HEK293 (cell line): Measurements from ENCODE around the gene LRRC7.

Source experiments
- CTCF ChIA-PET: fragments of 350-600 bp; formaldehyde crosslinking; extraction: SDS; loops from one replicate; lab custom pipeline; 2021; ENCODE audit warnings: antibody characterized with exemption; lab: Yijun Ruan, JAX
- POLR2A ChIA-PET: fragments of 300-600 bp; formaldehyde crosslinking; extraction: SDS; loops from one replicate; lab custom pipeline; 2020; ENCODE audit warnings: antibody characterized with exemption, inconsistent platforms; lab: Yijun Ruan, JAX
- H3K27ac ChIP-seq: fragments of 200-500 bp; sonication (Bioruptor generic); 2 replicates; pipeline ENCODE4 v1.5.1; 2014; ENCODE audit warnings: low read depth, low read length, control low read depth, inconsistent platforms; ENCODE audit errors: extremely low read depth
- H3K36me3 ChIP-seq, 2 experiments: fragments of 200-500 bp in 1 of 2; sonication (Bioruptor generic) in 1 of 2; 1 replicate in 1 of 2; 2 replicates in 1 of 2; pipeline ENCODE4 v1.5.1; 2014 to 2017; ENCODE audit warnings: inconsistent platforms in 2 of 2, low read length in 2 of 2; ENCODE audit not compliant: control insufficient read depth in 2 of 2, insufficient read depth in 1 of 2
- H3K4me1 ChIP-seq: fragments of 200-500 bp; sonication (Bioruptor generic); 2 replicates; pipeline ENCODE4 v1.5.1; 2014; ENCODE audit warnings: mild to moderate bottlenecking, low read length, inconsistent platforms; ENCODE audit not compliant: control insufficient read depth, insufficient read depth
- H3K4me3 ChIP-seq: 2 replicates; pipeline ENCODE4 v1.5.1; 2011; ENCODE audit warnings: low read depth, mild to moderate bottlenecking, control low read depth, low read length, moderate library complexity
- H3K9me3 ChIP-seq: fragments of 200-500 bp; sonication (Bioruptor generic); 2 replicates; pipeline ENCODE4 v1.5.1; 2014; ENCODE audit warnings: low read depth, low read length, inconsistent platforms; ENCODE audit not compliant: control insufficient read depth, insufficient read depth
- FEZF1 ChIP-seq: fragments of 450-650 bp; formaldehyde crosslinking; IDR thresholded peaks from 2 replicates; pipeline ENCODE4 v1.5.1; 2016; ENCODE audit warnings: missing biosample characterization, missing genetic modification characterization
- GLI4 ChIP-seq: fragments of 450-650 bp; formaldehyde crosslinking; IDR thresholded peaks from 2 replicates; pipeline ENCODE4 v1.5.1; 2016; ENCODE audit warnings: missing biosample characterization, missing genetic modification characterization
- KLF10 ChIP-seq: fragments of 450-650 bp; IDR thresholded peaks from 2 replicates; pipeline ENCODE4 v1.5.1; 2018; ENCODE audit warnings: missing biosample characterization, mild to moderate bottlenecking, missing genetic modification characterization
- OSR2 ChIP-seq: fragments of 450-650 bp; formaldehyde crosslinking; IDR thresholded peaks from 2 replicates; pipeline ENCODE4 v1.5.1; 2016; ENCODE audit warnings: missing biosample characterization, missing genetic modification characterization
- OVOL3 ChIP-seq: fragments of 450-650 bp; formaldehyde crosslinking; IDR thresholded peaks from 2 replicates; pipeline ENCODE4 v1.5.1; 2016; ENCODE audit warnings: missing biosample characterization, missing genetic modification characterization
- PRDM1 ChIP-seq: fragments of 450-650 bp; formaldehyde crosslinking; IDR thresholded peaks from 2 replicates; pipeline ENCODE4; 2016; ENCODE audit warnings: missing biosample characterization, missing genetic modification characterization
- PRDM4 ChIP-seq: fragments of 450-650 bp; formaldehyde crosslinking; IDR thresholded peaks from 2 replicates; pipeline ENCODE4 v1.5.1; 2017; ENCODE audit warnings: missing biosample characterization, missing genetic modification characterization
- SCRT2 ChIP-seq: fragments of 450-650 bp; formaldehyde crosslinking; IDR thresholded peaks from 2 replicates; pipeline ENCODE4 v1.5.1; 2016; ENCODE audit warnings: missing biosample characterization, missing genetic modification characterization
- ZFHX2 ChIP-seq: fragments of 450-650 bp; formaldehyde crosslinking; conservative IDR thresholded peaks from 2 replicates; pipeline ENCODE4 v1.5.1; 2016; ENCODE audit warnings: missing biosample characterization, missing genetic modification characterization
- ZNF239 ChIP-seq: fragments of 450-650 bp; formaldehyde crosslinking; IDR thresholded peaks from 2 replicates; pipeline ENCODE4 v1.5.1; 2016; ENCODE audit warnings: missing biosample characterization, missing genetic modification characterization
- ZNF398 ChIP-seq: fragments of 450-650 bp; formaldehyde crosslinking; IDR thresholded peaks from 2 replicates; pipeline ENCODE4 v1.5.1; 2017; ENCODE audit warnings: missing biosample characterization, missing genetic modification characterization
- ZNF518A ChIP-seq: fragments of 450-650 bp; formaldehyde crosslinking; conservative IDR thresholded peaks from 2 replicates; pipeline ENCODE4 v1.5.1; 2016; ENCODE audit warnings: low read depth, missing biosample characterization, missing genetic modification characterization
- ZNF544 ChIP-seq: fragments of 450-650 bp; formaldehyde crosslinking; IDR thresholded peaks from 2 replicates; pipeline ENCODE4 v1.5.0; 2017; ENCODE audit warnings: missing biosample characterization, missing genetic modification characterization
- ZNF548 ChIP-seq: fragments of 450-650 bp; formaldehyde crosslinking; IDR thresholded peaks from 2 replicates; pipeline ENCODE4 v1.5.1; 2016; ENCODE audit warnings: missing biosample characterization, missing genetic modification characterization
- ZNF621 ChIP-seq: fragments of 450-650 bp; formaldehyde crosslinking; IDR thresholded peaks from 2 replicates; pipeline ENCODE4 v1.5.1; 2017; ENCODE audit warnings: missing biosample characterization, missing genetic modification characterization
- ZNF654 ChIP-seq: fragments of 450-650 bp; formaldehyde crosslinking; IDR thresholded peaks from 2 replicates; pipeline ENCODE4 v1.5.1; 2016; ENCODE audit warnings: low read depth, missing biosample characterization, missing genetic modification characterization
- ZNF843 ChIP-seq: fragments of 450-650 bp; formaldehyde crosslinking; IDR thresholded peaks from 2 replicates; pipeline ENCODE4 v1.5.1; 2016; ENCODE audit warnings: missing biosample characterization, missing genetic modification characterization
- TF ChIP-seq, protein P1 (sequence below): fragments of 450-650 bp; formaldehyde crosslinking; IDR thresholded peaks from 2 replicates; pipeline ENCODE4 v1.5.1; 2016; ENCODE audit warnings: missing biosample characterization, missing genetic modification characterization

Gene LRRC7

DNA sequence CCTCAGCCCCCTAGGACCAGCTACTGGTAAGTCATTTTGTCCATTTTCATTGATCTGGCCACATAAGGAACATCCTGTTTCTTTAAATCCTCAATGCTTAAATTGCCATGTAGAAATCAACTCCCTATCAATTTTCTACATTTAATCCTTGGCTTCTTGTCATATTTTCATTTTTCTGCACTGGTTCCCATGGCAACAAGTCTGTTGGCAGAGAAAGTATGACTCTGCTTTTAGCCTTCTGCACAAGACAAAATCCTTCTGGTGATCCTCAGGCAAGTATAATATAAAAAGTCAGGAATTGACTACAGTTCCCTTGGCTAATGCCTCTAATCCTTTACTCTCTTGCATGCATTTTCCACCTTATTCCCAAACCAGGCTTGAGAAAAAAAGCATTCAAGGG is 572.6 kb downstream of the LRRC7 start (continued):
- no peak for TF ChIP-seq ZNF518A (tag by site-specific recombination)
- TF ChIP-seq ZNF548 (tag by site-specific recombination): no peak
- no peak for TF ChIP-seq ZNF843 (tag by site-specific recombination)
- no peak for TF ChIP-seq ZNF398 (tag by site-specific recombination)
- no peak for TF ChIP-seq SCRT2 (tag by site-specific recombination)

DNA sequence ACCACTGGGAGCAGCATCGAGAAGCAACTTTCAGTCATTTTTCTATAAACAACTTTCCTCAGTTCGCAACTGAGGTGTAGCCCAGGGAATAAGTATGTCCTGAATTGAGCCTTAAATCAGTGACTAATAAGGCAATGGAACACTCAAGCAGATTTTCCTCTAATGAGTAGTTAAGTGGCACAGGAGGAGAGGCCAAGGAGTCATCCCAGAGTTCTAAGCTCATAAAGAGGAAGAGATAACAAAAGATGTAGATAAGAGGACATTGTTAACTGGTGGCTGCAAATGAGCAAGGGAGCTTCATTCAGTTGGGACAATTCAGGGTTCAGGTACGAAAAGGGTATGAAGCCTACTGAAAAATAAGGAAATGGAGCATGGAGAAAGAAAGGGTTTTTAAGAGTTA is 573.2 kb downstream of the LRRC7 start:
- ChIA-PET POLR2A (interaction anchor here (1.0 kb wide), 1 partner anchor 80 kb away, joined by 4 read pairs; the partner anchor contains the start of gene SRSF11), CTCF (interaction anchor here (0.7 kb wide), 1 partner anchor 346 kb away, joined by 3 read pairs; no protein-coding TSS in a partner anchor)
- H3K27ac ChIP-seq: no peak overlapping the region
- no peak overlapping the region for H3K4me3 ChIP-seq
- peaks cover 3 to 8% of the 10 kb centered on the region in 2 experiments; a peak in 2 of 3 replicates for H3K36me3 ChIP-seq
- H3K9me3 ChIP-seq: no peaks in the 10 kb centered on the region
- H3K4me1 ChIP-seq: no peaks in the 10 kb centered on the region
- peak; percentile 51; the same call in 1 of the 2 replicates for TF ChIP-seq OSR2 (tag by site-specific recombination)
- TF ChIP-seq PRDM1: peak; percentile 39; the same call in 1 of the 2 replicates
- peak; percentile 79 for TF ChIP-seq FEZF1 (tag by site-specific recombination)
- no peak for TF ChIP-seq OVOL3 (tag by site-specific recombination)

DNA sequence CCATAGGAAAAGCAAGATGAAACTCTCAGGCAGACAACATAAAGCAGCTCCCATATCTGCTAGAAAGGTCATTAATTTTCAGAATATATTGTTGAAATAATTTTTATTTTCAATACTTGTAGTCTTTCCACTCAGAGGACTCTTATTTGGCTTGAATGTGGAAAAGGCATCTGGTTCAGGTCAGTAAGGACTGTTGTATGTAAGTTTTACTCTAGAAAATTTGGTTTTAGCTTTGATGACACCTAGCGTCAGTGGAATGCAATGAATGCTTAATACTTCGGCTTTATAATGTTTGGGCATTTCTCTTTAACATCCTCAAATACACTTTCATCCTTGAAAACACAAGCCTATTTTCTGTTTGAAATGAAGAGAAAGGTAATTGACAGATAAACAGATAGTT is 574.4 kb downstream of the LRRC7 start:
- CTCF ChIA-PET: interaction anchor here (2.0 kb wide), 1 partner anchor 9 kb away, joined by 7 read pairs; no protein-coding TSS in a partner anchor
- peaks cover 5 to 12% of the 10 kb centered on the region in 2 experiments for H3K36me3 ChIP-seq
- TF ChIP-seq ZNF654 (tag by site-specific recombination) (peak; percentile 25), GLI4 (tag by site-specific recombination) (no peak)
- H3K4me1 ChIP-seq: no peaks in the 10 kb centered on the region
- H3K4me3 ChIP-seq: no peak overlapping the region
- no peaks in the 10 kb centered on the region for H3K9me3 ChIP-seq
- H3K27ac ChIP-seq: no peak overlapping the region
- POLR2A ChIA-PET: no interaction called here

DNA sequence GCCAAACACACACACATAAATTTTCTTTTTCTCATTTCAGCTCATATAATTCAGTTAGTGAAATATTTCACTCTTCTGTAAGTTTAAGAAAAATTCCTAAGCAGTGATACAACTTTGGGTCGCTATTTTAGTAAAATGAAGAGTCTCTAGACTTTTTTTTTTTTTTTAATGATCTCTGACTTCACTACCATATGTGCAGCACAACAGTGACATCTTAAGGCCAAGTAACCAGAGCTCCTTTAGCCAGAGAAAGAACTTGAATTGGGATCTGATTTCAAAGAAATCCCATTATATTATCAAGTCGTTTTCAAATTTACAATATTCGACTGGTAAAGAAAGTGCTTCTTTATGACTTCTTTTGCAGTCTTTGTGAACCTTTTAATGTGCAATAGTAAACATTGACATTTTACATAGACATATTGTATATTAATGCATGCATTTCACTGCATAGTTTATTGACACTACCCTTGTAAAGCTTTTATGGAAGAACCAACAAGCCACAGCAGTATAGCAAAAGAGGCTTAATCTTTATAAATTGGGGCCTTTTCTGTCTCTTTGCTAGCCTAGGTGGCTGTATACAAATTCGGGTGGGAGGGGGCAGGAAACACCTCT is 575.4 kb downstream of the LRRC7 start:
- POLR2A ChIA-PET: interaction anchor here (0.7 kb wide), 2 partner anchors 23 to 133 kb away, joined by 4 to 6 read pairs; no protein-coding TSS in a partner anchor
- H3K27ac ChIP-seq: no peak overlapping the region
- H3K4me1 ChIP-seq: no peaks in the 10 kb centered on the region
- peaks cover 12 to 13% of the 10 kb centered on the region in 2 experiments for H3K36me3 ChIP-seq
- no peak overlapping the region for H3K4me3 ChIP-seq
- CTCF ChIA-PET: interaction anchor here (0.5 to 2.0 kb wide), 11 partner anchors 10 to 1605 kb away, joined by 3 to 7 read pairs (median 3); no protein-coding TSS in a partner anchor
- no peaks in the 10 kb centered on the region for H3K9me3 ChIP-seq
- TF ChIP-seq PRDM4 (tag by site-specific recombination) (peak; percentile 51; the same call in 1 of the 2 replicates), KLF10 (no peak), ZNF621 (no peak), ZNF544 (tag by site-specific recombination) (no peak), ZNF239 (tag by site-specific recombination) (no peak), ZFHX2 (tag by site-specific recombination) (no peak)
- TF ChIP-seq, protein P1, sequence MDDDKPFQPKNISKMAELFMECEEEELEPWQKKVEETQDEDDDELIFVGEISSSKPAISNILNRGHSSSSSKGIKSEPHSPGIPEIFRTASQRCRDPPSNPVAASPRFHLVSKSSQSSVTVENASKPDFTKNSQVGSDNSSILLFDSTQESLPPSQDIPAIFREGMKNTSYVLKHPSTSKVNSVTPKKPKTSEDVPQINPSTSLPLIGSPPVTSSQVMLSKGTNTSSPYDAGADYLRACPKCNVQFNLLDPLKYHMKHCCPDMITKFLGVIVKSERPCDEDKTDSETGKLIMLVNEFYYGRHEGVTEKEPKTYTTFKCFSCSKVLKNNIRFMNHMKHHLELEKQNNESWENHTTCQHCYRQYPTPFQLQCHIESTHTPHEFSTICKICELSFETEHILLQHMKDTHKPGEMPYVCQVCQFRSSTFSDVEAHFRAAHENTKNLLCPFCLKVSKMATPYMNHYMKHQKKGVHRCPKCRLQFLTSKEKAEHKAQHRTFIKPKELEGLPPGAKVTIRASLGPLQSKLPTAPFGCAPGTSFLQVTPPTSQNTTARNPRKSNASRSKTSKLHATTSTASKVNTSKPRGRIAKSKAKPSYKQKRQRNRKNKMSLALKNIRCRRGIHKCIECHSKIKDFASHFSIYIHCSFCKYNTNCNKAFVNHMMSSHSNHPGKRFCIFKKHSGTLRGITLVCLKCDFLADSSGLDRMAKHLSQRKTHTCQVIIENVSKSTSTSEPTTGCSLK (tag by site-specific recombination): no peak
